Gastrocnemius medialis (tissue), 4 donors: Measurements from ENCODE around the gene CTNNA2.

Experiments
- POLR2A ChIP-seq, 2 donors: fragments of 450-650 bp; IDR thresholded peaks; one replicate each; pipeline ENCODE4 v1.6.1; 2017; ENCODE audit warnings: antibody characterized with exemption in 2 of 2, mild to moderate bottlenecking in 2 of 2, moderate library complexity in 2 of 2
- TF ChIP-seq, protein P1 (sequence below), 5 experiments: fragments of 450-650 bp in 3 of 5; fragments of 200-600 bp in 2 of 5; sonication (generic) in 2 of 5; IDR thresholded peaks in 4 of 5; conservative IDR thresholded peaks in 1 of 5; 1 replicate in 4 of 5; 2 replicates in 1 of 5; pipeline ENCODE4 v1.5.1; 2016 to 2019; ENCODE audit warnings: antibody characterized with exemption in 5 of 5, mild to moderate bottlenecking in 3 of 5, moderate library complexity in 3 of 5

DNA sequence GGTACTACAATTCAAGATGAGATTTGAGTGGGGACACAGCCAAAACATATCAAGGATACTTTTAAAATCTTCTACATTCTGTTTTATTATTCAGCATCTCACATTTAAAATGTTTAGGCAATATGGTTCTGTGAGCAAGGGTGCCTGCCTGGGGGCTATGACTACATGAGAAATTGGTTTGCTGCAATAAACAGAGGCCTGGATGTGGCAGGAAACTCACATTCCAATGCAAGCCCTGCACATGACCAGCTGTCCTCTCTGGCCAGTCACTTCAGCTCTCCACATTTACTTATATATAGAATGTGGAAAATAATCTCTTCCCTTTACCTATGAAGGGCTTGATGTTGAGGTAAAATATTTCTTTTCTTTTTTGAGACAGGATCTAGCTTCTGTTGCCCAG is 598.3 kb downstream of the CTNNA2 start:
- TF ChIP-seq, protein P1, sequence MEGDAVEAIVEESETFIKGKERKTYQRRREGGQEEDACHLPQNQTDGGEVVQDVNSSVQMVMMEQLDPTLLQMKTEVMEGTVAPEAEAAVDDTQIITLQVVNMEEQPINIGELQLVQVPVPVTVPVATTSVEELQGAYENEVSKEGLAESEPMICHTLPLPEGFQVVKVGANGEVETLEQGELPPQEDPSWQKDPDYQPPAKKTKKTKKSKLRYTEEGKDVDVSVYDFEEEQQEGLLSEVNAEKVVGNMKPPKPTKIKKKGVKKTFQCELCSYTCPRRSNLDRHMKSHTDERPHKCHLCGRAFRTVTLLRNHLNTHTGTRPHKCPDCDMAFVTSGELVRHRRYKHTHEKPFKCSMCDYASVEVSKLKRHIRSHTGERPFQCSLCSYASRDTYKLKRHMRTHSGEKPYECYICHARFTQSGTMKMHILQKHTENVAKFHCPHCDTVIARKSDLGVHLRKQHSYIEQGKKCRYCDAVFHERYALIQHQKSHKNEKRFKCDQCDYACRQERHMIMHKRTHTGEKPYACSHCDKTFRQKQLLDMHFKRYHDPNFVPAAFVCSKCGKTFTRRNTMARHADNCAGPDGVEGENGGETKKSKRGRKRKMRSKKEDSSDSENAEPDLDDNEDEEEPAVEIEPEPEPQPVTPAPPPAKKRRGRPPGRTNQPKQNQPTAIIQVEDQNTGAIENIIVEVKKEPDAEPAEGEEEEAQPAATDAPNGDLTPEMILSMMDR (IDR thresholded peaks at IDR 0.05 in 4 of 5, conservative IDR thresholded peaks at IDR 0.05 in 1 of 5), result no peak
- TF ChIP-seq POLR2A (IDR thresholded peaks at IDR 0.05), result no peak
